Right hindlimb (tissue), 1 donor: ENCODE data around the gene PEPD.

Experiments
- DNase-seq: peaks from one replicate; pipeline ENCODE4 v3.0.0-alpha.2; 2018

PEPD gene

DNA sequence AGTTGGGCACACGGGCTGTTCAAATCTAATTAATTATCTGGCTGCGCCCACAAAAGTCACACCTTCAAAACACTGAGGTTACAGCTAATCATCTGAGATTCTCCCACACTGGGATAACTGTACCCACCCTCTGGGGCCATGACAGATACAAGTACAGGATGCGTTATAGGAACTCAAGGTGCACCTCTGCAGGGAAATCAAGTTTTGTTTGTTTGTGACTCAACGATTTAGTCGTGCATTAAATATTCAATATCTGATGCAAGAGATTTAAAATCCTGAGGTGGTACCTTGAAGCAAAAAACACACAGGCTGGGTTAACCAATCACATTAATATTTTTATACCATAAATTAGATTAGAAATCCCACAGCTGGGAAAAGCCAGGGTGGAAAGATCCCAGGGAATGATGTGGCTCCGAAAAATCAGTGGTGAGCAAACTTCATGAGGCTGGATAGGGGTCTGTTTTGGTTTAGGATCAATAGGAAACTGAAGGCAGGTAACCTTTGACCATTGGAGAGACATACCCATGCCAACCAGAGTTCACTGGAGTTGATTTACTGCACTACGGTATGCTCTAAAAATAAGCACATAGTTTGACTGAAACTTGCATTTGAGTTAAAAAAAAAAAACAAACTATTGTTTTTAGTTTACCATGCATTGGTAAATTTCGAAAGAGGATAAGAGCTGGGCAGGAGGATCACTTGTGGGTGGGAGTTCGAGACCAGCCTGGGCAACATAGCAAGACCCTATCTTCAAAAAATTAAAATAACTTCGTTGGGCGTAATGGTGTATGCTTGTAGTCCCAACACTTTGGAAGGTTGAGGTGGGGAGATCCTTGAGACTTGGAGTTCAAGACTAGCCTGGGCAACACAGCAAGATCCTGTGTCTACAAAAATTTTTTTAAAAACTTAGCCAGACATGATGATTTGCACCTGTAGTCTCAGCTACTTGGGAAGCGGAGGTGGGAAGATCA, 172.0 kb downstream of the PEPD start:
- no peak for DNase-seq

DNA sequence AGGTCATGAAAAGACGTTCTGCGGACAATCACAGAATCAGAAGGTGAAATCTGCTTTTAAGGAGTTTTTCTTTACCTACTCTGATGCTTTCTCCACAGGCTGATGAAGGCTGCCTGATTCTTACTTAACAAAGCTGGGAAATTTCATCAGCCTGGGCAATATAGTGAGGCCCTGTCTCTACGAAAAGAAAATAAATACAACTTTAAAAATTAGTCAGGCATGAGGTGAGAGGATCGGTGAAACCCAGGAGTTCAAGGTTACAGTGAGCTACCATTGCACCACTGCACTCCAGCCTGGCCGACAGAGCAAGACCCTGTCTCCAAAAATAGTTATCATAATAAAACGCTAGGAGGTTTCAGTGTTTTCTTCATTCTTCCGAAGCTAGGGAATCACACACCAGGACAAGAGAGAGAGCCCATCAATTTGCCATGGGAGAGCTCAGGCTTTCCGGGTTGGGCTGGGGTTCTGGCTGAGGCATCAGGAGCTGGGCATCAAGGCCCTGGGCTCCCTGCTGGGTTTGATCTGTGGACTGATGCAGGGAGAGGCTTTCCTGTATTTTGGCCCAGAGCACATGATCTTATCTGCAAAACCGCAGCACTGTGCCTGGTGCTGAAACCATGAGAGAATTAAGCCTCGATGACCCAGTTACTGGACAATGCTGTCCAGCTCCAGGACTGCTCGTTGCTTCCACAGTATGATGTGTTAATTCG, 173.1 kb downstream of the PEPD start:
- no peak for DNase-seq

DNA sequence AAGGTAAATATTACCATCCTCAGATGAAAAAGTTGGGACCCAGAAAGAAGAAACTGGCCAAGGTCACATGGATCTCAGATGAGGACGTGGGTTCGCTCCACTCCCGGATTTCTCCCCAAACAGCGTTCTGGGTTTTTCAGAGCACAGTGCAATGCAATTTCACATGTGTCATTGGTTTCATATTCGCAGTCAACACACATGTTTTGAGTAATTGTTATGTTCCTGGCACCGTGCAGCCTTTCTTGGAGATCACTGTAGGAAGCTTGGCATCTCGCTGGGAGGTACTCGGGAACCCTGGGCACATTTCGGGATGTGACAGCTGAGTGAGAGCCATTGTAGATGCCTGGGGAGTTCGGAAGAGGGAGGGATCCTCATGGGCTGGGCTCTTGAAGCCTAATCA, 174.3 kb downstream of the PEPD start:
- no peak for DNase-seq

DNA sequence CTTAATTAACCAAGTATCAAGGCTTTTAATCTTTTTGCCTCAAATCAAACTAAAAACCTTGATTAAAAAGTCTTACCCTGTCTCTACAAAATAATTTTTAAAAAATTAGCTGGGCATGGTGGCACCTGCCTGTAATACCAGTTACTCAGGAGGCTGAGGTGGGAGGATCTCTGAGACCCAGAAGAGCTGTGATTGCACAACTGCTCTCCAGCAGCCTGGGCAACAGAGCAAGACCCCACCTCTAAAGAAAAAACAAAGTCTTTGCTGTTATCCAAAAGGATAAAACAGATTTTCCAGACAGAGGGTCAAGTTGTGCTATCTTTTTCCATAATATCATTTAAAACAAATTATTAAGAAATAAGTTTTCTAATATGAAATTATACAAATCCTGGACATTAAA, 174.9 kb downstream of the PEPD start:
- no peak for DNase-seq

DNA sequence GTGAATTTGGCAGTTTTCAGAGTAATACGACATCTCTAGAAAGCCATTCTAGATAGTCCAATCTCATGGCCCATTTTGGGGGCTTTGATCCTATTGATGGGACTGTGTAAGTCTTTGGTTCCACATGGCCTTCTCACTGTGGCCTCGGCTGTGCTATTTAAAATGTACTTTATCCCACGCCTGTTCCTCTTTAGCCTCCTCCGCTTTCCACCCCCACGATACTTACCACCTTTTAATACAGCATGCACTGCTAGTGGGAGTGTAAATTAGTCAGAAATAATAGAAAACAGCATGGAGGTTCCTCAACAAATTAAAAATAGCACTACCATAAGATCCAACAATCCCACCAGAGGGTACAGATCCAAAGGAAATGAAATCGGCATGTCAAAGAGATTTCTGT, 176.4 kb downstream of the PEPD start:
- no peak for DNase-seq

DNA sequence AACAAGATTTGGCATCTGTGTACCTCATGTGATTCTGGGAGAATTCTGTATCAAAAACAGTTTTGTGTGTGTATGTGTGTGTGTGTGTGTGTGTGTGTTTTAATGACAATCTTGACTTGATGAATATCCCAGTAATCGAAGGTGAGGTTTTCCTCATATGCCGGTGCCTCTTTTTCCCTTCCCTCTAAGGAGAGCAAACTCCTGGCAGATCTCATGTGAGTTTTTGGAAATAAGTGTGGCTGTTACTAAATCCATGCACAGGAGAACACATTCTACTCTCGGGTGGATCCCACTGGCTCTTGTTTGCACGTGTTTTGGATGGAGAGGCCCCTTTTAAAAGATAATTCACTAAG, 177.0 kb downstream of the PEPD start:
- peak; percentile 61 for DNase-seq

DNA sequence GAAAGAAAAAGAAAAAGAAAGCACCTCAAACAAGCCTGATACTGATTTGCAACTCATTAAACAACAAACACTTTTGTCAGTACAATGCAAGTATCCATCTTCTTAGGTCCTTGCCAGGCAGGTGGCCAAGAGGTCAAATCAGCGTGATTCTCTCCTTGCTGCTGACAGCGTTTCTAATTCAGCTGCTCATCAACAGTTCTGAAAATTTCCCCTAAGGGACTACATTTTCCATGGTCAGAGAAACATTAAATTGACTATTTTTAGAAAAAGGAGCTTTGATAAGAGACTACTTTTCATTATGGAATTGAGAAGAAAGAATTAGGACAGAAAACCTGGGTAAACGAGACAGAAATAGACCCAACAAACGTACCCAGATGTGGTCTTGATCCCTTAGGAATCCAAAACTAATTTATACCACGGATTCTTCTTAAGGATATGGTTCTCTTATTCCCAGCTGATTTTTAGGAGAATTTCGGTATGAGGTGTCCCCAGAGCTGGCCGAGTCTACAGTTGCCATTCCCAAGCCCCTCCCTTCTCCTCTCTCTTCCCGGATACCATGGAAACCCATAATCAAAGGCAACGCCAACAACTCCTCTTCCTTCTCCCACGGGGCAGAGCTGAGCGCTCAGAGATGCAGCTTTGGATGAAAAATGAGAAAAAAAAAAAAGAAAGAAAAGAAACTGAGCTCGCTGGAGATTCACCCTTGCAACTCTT, 177.6 kb downstream of the PEPD start:
- peak; percentile 77 for DNase-seq

DNA sequence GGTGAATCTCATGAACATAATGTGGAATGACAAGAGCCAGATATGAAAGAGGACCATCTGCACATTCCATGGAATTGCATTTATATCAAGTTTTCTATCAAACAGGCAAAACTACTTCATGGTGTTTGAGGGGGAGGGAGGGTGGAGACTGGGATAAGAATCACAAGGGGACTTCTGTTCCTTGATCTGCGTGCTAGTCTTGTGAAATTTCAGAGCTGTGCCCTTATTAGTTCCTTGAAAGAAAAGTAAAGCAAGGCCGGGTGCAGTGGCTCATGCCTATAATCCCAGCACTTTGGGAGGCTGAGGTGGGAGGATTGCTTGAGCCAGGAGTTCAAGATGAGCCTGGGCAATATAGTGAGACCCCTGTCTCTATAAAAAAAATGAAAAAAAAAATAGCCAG, 178.3 kb downstream of the PEPD start:
- DNase-seq, result no peak

DNA sequence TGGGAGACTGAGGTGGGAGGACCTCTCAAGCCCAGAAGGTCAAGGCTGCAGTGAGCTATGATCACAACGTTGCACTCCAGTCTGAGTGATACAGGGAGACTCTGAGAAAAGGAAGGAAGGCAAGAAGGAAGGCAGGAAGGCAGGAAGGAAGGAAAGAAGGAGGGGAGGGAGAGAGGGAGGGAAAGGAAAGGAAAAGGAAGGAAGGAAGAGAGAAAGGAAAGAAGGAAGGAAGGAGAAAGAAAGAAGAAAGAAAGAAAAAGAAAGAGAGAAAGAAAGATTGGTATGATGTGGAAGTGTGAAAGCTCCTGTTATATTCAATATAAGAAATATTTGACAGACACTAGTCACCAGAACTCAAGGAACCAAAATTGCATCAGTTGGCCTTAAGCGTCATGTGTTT, 180.6 kb downstream of the PEPD start:
- no peak for DNase-seq

DNA sequence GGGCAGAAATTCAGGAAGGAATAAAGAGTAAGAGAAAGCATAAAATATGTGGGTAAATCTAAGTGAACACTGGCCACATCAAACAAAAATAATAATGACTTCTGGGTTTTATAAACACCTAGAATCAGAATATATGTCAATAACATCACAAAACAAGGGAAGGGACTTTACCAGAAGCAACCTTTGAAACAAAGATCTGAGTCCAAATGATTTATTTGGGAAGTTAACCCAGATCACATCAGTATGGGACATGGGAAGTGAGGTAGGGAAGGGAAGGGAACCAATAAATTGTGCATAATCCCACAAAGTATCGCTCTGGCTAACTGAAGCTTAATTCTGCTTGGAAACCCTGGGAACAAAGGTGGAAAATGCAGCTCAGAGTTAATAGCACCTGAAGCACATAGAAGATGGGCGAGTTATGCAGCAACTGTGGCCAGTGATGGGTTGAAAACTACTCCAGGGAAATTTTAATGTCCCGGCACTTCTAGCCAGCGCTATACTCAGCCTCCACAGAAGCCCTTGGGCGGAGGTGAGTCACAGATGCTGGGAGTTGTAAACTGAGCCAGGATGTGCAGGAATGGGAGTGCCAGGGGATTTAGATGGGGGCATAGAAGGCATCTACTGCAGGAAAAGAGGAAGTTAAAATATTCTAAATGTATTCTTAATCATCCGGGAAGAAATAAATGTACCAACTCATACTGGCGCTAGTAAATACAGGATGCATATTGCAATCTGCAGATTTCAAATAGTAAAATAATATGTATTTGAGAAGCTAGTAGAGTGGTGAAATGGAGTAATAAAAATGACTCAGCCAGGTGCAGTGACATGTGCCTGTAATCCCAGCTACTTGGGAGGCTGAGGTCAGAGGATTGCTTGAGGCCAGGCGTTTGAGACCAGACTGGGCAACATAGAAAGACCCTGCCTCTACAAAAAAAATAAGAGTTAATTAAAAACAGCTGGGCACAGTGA, 182.3 kb downstream of the PEPD start:
- no peak for DNase-seq
